NCI-H2196 treated with DMSO at 0.1 percent for 48 hours (cell line): Measurements from ENCODE around the gene HOXA5.

Experiments used
- DNase-seq: peaks from one replicate; lab custom pipeline; 2025; ENCODE audit not compliant: unreplicated experiment; lab: John Stamatoyannopoulos, UW

The HOXA5 gene

GRCh38 chr7:27097686-27098577, 45.5 kb downstream of the HOXA5 start:
- no peak for DNase-seq

DNA sequence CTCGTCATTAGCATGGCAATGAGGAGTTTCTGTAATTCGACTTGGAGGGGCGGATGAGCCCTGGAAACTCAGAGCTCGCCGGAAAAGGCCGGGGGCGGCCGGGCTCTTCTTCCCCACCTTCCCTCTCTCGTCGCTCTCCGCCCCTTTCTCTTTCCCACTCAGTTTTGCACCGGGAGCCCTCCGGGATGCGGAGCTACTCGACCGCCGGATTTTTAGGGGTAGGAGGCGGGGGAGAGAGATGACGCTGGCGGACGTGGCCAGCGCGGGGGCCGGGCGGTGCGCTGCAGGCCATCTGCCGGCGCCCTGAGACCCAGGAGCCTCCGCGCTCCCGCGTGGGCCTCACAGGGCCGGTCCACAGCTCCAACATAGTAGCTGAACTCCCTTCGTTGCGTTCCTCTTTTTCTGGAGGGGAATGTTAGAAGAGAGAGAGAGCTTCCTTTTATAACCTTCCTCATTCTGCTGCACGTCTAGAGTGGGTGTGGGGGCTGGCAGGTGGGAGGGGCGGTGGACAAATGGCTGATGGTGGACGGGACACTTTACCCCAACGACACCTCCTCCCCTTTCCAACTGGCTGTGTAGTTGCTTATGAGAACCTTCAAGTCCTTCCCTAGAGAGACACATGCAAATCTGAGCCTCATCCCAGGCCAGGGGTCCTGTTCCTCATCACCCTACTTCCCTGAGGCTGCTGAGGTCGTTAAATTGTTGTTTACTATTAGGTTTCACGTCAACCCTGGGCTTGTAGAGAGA, 46.5 kb downstream of the HOXA5 start:
- no peak for DNase-seq

- DNase-seq, result peak; percentile 88
These were observed 47.3 kb downstream of the HOXA5 start, which contains the start of gene HOXA1 for GRCh38 chr7:27095897-27096767. TSS of gene HOXA1 (minus strand) at chr7:27096000. CDS start at chr7:27095912, 88 bp downstream.

DNA sequence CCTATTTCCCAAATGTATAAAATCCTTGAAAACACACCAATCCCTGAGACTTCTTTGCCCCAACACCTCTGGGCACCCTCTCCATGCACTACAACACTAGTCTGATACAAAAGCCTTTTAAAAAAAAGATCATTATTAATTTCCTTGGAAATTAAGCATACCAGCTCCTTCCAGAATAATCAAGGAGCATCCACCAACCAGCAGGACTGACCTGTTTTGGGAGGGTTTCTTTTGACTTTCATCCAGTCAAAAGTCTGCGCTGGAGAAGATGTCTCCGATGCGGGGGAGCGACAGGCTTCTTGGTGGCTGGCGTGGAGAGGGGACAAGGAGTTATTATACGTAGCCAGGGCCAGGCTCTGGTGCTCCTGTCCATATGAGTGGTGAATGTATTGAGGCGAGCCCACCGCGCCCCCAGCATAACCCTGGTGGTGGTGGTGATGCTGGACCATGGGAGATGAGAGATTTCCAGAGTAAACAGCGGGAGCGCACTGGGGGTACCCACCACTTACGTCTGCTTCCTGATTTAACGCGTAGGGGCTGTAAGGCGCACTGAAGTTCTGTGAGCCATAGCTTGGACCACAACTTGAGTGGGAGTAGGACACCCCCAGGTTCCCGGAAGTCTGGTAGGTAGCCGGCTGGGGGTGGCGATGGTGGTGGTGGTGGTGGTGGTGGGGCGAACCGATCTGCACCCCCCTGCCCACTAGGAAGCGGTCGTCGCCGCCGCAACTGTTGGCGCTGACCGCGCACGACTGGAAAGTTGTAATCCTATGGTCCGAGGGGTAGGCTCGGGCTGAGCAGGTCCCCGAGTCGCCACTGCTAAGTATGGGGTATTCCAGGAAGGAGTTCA, 48.2 kb downstream of the HOXA5 start:
- no peak for DNase-seq

- no peak for DNase-seq
These were observed 49.0 kb downstream of the HOXA5 start for GRCh38 chr7:27094304-27095049.

- no peak for DNase-seq
These were observed 50.1 kb downstream of the HOXA5 start for GRCh38 chr7:27093184-27093895.

DNA sequence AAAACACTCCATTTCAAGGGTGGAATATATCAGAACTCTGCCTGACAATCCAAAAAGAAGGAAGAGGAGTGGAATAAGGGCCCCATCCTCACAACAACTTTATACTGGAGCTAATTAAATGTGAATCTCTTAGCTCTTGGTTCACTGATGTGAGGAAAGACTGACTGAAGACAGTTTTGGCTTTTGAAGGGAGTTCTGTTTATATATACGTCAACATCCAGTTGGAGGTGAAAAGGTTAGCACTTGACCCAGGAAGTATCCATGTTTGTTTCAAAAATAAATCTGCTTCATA, 50.7 kb downstream of the HOXA5 start:
- DNase-seq, result no peak

DNA sequence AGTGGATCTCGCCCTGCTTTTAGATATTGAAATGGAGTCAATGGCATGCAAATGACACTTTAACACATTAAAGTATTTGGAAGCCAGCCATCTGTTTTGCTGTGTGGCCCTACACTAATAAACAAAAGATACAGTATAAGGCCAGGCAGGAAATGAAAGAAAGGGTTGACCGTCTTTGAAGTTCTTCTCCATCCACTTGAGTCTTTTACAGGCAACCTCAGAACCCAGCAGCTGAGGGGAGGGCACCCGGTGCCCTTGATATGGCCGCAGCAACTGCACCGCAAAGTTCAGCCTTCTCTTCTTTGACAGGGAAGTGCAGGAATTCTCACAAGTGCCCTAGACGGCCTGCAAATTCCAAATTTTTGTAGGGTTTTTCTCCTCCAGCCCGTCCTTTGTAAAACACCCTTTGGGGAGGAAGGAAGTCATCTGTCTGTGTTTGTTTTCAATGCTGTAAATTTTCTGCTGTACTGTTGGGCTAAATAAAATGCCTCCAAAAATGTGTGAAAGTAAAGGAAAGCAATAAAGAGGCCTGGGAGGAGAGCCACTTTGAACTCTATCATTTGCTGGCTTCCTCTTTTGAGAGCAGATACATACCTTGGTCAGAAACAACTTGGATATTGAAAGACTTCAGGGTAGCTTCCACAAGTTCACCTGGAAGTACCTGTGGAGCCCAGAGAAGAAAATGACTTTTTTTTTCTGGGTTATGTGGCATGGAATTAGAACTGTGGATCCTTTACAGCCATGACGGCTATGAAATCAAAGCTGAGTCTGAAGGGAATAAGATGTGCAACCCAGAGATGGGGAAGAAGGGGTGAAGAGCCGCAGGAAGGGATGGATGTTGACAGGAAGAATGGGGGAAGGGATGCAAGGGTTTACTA, 51.3 kb downstream of the HOXA5 start:
- DNase-seq, result no peak

- peak; percentile 18 for DNase-seq
These were observed 52.4 kb downstream of the HOXA5 start for GRCh38 chr7:27091105-27091504.
